Kidney (tissue), 14 donors: Measurements from ENCODE around the gene PHEX. TPM values are rescaled to one million over a fixed set of nuclear protein-coding genes. Genes with fewer than 3 reads are reported as not detected.

ENCODE experiments used
- DNase-seq, 5 donors: peaks; one replicate each; pipeline ENCODE4 v3.0.0-alpha.2; 2013 to 2020
- FAIRE-seq: peaks from 2 replicates; lab custom pipeline; 2012; peaks lifted over from hg19 to GRCh38; lab: Jason Lieb, UNC
- H3K27ac ChIP-seq, 2 donors: one replicate each; pipeline ENCODE4 v1.7.0; 2013; ENCODE audit warnings: low read depth in 2 of 2, low read length in 2 of 2, inconsistent platforms in 1 of 2
- H3K27me3 ChIP-seq: one replicate; pipeline ENCODE4 v1.7.1; 2013; ENCODE audit warnings: low read length, inconsistent platforms; ENCODE audit not compliant: control insufficient read depth, insufficient read depth
- H3K36me3 ChIP-seq, 3 donors: one replicate each; pipeline versions ENCODE4 v1.7.0 to v1.7.1; 2013; ENCODE audit warnings: low read length in 3 of 3, control low read depth in 1 of 3, inconsistent platforms in 1 of 3; ENCODE audit not compliant: insufficient read depth in 3 of 3, control insufficient read depth in 2 of 3
- H3K4me1 ChIP-seq, 3 donors: one replicate each; pipeline versions ENCODE4 v1.7.0 to v1.7.1; 2013; ENCODE audit warnings: low read length in 3 of 3, inconsistent platforms in 1 of 3, low read depth in 1 of 3; ENCODE audit not compliant: control insufficient read depth in 2 of 3, insufficient read depth in 2 of 3
- H3K4me3 ChIP-seq, 3 donors: one replicate each; pipeline versions ENCODE4 v1.7.0 to v1.8.1; 2013; ENCODE audit warnings: low read length in 3 of 3, control low read depth in 1 of 3, inconsistent platforms in 1 of 3
- H3K9ac ChIP-seq, 3 donors: one replicate each; pipeline versions ENCODE4 v1.7.0 to v1.7.1; 2013; ENCODE audit warnings: low read length in 3 of 3, control low read depth in 1 of 3, inconsistent platforms in 1 of 3
- H3K9me3 ChIP-seq, 3 donors: one replicate each; pipeline versions ENCODE4 v1.7.0 to v1.7.1; 2013; ENCODE audit warnings: low read length in 3 of 3, control low read depth in 1 of 3, inconsistent platforms in 1 of 3; ENCODE audit not compliant: control insufficient read depth in 2 of 3, insufficient read depth in 1 of 3
- CTCF ChIP-seq: IDR thresholded peaks from 3 replicates; pipeline ENCODE4 v1.5.1; 2012; ENCODE audit warnings: mild to moderate bottlenecking, moderate library complexity, borderline replicate concordance; ENCODE audit not compliant: insufficient read depth; ENCODE audit errors: extremely low read depth
- intact Hi-C: fragments of 100-400 bp; cut with DNase I; formaldehyde crosslinking; loops from one replicate; pipeline ENCODE4 v1.11.1; 2022
- polyA plus RNA-seq: library from polyadenylated mRNA; stranded (reverse); fragments of 350-450 nt; fragmentation: Illumina TruSeq; extraction: RNeasy Lipid Tissue Mini Kit (QIAGEN cat#74804); gene quantifications from one replicate; pipeline ENCODE4 v1.2.3, GENCODE V29; 2014; ENCODE audit warnings: low read depth, low replicate concordance; ENCODE audit not compliant: insufficient read depth
- total RNA-seq: library from RNA; stranded (reverse); fragmentation: NEBNext Ultra II Directional; extraction: Animal tissue kit (Norgen Biotek cat#: 25700); gene quantifications from one replicate; pipeline ENCODE4 v1.2.1, GENCODE V29; 2021
- donor health status: control.
- donor health status: control.
- donor health status: control.
- donor health status: control.
- donor health status: control.
- donor health status: DM: yes; HTN: yes; CAD: no.
- donor health status: Normal renal cell carcinoma (clear cell type).

Gene PHEX
- total and polyA plus RNA-seq, 2 donors from 2014 or later = 0.19 to 0.25 TPM

DNA sequence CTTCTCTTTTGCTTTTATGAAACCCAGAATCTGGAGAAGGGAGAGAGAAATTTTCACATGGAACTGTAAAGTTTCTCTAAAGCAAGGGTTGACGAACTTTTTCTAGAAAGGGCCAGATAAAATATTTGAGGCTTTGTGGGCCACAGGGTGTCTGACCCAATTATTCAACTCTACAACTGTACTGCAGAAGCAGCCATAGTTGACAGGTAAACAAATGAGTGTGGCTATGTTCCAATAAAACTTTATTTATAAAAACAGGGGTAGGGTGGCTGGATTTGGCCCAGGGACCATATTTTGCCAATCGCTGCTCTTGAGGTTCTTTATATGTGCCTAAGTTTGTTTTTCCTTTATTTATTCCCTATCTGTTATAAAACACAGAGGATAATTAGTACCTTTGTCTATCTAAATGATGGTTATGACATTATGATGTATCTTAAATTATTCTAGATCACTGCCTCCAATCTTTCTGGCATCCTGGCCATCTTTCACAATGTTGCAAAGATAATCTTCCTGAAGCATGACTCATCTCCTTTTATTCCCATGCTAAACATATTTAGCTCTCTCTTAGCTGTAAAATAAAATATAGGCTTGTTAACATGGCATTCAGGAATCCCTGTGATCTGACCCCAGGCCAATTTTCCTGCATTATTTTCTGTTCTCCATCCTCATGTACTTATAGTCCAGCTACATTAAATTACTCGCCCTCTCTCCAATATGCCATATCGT, 133.8 kb downstream of the PHEX start:
- H3K9ac ChIP-seq = no peak overlapping the region
- no peak for FAIRE-seq
- H3K27me3 ChIP-seq = no peaks in the 10 kb centered on the region
- no peaks in the 10 kb centered on the region for H3K4me1 ChIP-seq
- TF ChIP-seq CTCF = no peak
- H3K27ac ChIP-seq = no peak overlapping the region
- intact Hi-C loops = no loop called here
- no peak overlapping the region for H3K4me3 ChIP-seq
- H3K36me3 ChIP-seq = no peaks in the 10 kb centered on the region
- H3K9me3 ChIP-seq = no peaks in the 10 kb centered on the region
- DNase-seq = no peak

DNA sequence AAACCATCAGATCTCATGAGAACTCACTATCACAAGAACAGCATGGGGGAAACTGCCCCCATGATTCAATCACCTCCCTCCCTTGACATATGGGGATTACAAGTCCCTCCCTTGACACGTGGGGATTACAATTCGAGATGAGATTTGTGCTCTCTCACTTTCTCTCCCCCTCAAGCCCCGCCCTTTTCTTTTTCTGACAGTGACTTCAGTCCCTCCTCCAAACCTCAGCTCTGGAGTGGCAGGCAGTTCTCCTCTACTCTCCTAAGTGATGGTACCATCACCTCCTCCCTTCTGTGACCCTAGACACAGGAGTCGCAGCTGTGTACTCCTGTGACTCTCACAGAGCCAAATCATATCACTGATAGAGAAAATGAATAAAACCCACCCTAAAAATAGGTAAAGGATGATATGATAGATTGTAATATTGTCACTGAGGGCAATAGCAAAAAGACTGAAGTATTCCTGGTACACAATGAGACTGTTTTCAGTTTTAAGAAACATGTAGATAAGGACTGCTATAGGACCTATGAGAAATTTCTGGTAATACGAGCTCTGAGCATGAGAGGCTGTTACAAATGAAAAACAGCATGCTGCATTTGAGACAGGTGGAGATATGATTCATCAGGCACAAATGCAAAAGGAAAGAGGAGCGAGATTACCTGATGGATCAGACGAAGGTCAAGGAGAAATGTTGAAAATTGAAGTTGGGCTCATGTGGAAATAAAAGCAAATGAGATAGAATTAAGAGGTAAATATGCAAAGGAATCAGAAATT, 139.3 kb downstream of the PHEX start:
- intact Hi-C loops = no loop called here
- Histone ChIP-seq H3K4me1 (no peaks in the 10 kb centered on the region), H3K9ac (no peak overlapping the region), H3K27ac (no peak overlapping the region), H3K4me3 (no peak overlapping the region), H3K9me3 (no peaks in the 10 kb centered on the region), H3K27me3 (no peaks in the 10 kb centered on the region), H3K36me3 (no peaks in the 10 kb centered on the region)
- DNase-seq = no peak
- FAIRE-seq = no peak
- no peak for TF ChIP-seq CTCF

- FAIRE-seq (no peak), DNase-seq (no peak)
- no peaks in the 10 kb centered on the region for H3K4me1 ChIP-seq
These were observed 141.8 kb downstream of the PHEX start for GRCh38 chrX:22173966-22174365.

More at GRCh38 chrX:22173966-22174365, 141.8 kb downstream of the PHEX start:
- Histone ChIP-seq H3K9ac (no peak overlapping the region), H3K9me3 (no peaks in the 10 kb centered on the region), H3K4me3 (no peak overlapping the region), H3K27me3 (no peaks in the 10 kb centered on the region), H3K27ac (no peak overlapping the region), H3K36me3 (no peaks in the 10 kb centered on the region)
- intact Hi-C loops = no loop called here
- no peak for TF ChIP-seq CTCF
